Endodermal cell (in vitro differentiated cells): ENCODE data around the gene SS18L1. TPM values are rescaled to one million over a fixed set of nuclear protein-coding genes. Genes with fewer than 3 reads are reported as not detected.
A peak's percentile ranks its signal among the peaks of the same experiment; 100 is the strongest.

ENCODE experiments used
- DNase-seq: peaks from one replicate; pipeline ENCODE4 v3.0.0-alpha.2; 2017
- H3K27ac ChIP-seq: 2 replicates; pipeline ENCODE4 v1.5.1; 2013; ENCODE audit warnings: mild to moderate bottlenecking, low read depth, low read length, moderate library complexity
- H3K27me3 ChIP-seq: 2 replicates; pipeline ENCODE4 v1.6.1; 2013; ENCODE audit warnings: mild to moderate bottlenecking, low read length, moderate library complexity; ENCODE audit not compliant: insufficient read depth, control insufficient read depth, poor library complexity, severe bottlenecking
- H3K36me3 ChIP-seq: 2 replicates; pipeline ENCODE4 v1.7.0; 2013; ENCODE audit warnings: mild to moderate bottlenecking, low read length, moderate library complexity; ENCODE audit not compliant: control insufficient read depth, insufficient read depth
- H3K4me1 ChIP-seq: one replicate; pipeline ENCODE4 v1.7.0; 2013; ENCODE audit warnings: low read length; ENCODE audit not compliant: control insufficient read depth, insufficient read depth
- H3K4me3 ChIP-seq: 2 replicates; pipeline ENCODE4 v1.5.1; 2013; ENCODE audit warnings: mild to moderate bottlenecking, low read length, moderate library complexity
- H3K9ac ChIP-seq: 2 replicates; pipeline ENCODE4 v1.6.1; 2013; ENCODE audit warnings: mild to moderate bottlenecking, low read length, moderate library complexity; ENCODE audit not compliant: poor library complexity, severe bottlenecking; ENCODE audit errors: extremely low read depth
- H3K9me3 ChIP-seq: 2 replicates; pipeline ENCODE4 v1.6.1; 2013; ENCODE audit warnings: mild to moderate bottlenecking, low read length, moderate library complexity; ENCODE audit not compliant: control insufficient read depth
- H3K27ac Mint-ChIP-seq: 2 replicates; pipeline ENCODE4 v1.8.0; 2020; ENCODE audit warnings: mixed read lengths
- H3K27me3 Mint-ChIP-seq: 2 replicates; pipeline ENCODE4 v1.8.0; 2021; ENCODE audit warnings: mild to moderate bottlenecking, mixed read lengths; ENCODE audit not compliant: insufficient read depth
- H3K36me3 Mint-ChIP-seq: 2 replicates; pipeline ENCODE4 v1.8.0; 2020; ENCODE audit warnings: low read depth, mixed read lengths
- H3K4me1 Mint-ChIP-seq: 2 replicates; pipeline ENCODE4 v1.8.0; 2020; ENCODE audit warnings: mixed read lengths
- H3K4me3 Mint-ChIP-seq: 2 replicates; pipeline ENCODE4 v1.8.0; 2020; ENCODE audit warnings: mild to moderate bottlenecking, moderate library complexity, mixed read lengths
- H3K9me3 Mint-ChIP-seq: 2 replicates; pipeline ENCODE4 v1.8.0; 2020; ENCODE audit warnings: mild to moderate bottlenecking, mixed read lengths
- CTCF ChIP-seq: fragments of 200-600 bp; sonication (generic); conservative IDR thresholded peaks from 2 replicates; pipeline ENCODE4 v1.5.0; 2021; ENCODE audit warnings: antibody characterized with exemption, mild to moderate bottlenecking
- WGBS, 2 experiments: methylation state at CpG; one replicate each; pipeline versions ENCODE4 v1.1.5 to v1.1.7; 2013; ENCODE audit warnings: missing lambda C conversion rate in 2 of 2, mixed read lengths in 1 of 2; ENCODE audit not compliant: insufficient coverage in 1 of 2, insufficient read length in 1 of 2; 5-methylcytosine and 5-hydroxymethylcytosine counted together
- total RNA-seq, 2 donors: library from RNA; stranded (reverse); fragmentation: NEBNext Ultra II Directional in 1 of 2; extraction: Animal tissue kit (Norgen Biotek cat#: 25700) in 1 of 2; gene quantifications; 2 replicates in 1 of 2; 3 replicates in 1 of 2; pipeline ENCODE4 v1.2.1, GENCODE V29; 2021

The SS18L1 gene
- total RNA-seq, 2 donors from 2014 or later = 23.2 to 28.8 TPM

- no peaks in the 10 kb centered on the region for H3K27me3 ChIP-seq
- H3K9me3 ChIP-seq = no peaks in the 10 kb centered on the region
- H3K9ac ChIP-seq = no peak overlapping the region
- H3K4me1 ChIP-seq = no peaks in the 10 kb centered on the region
- TF ChIP-seq CTCF = no peak
- Mint-ChIP-seq H3K36me3 (peaks cover 9% of the 10 kb centered on the region), H3K4me3 (no peak overlapping the region), H3K9me3 (no peaks in the 10 kb centered on the region), H3K27ac (no peak overlapping the region), H3K27me3 (no peaks in the 10 kb centered on the region), H3K4me1 (no peaks in the 10 kb centered on the region)
- no peak overlapping the region for H3K4me3 ChIP-seq
- no peak overlapping the region for H3K27ac ChIP-seq
- no peak for DNase-seq
- peaks cover 29% of the 10 kb centered on the region for H3K36me3 ChIP-seq
- WGBS, 2 experiments = 93 to 97% methylated on average over 12 to 14 of the region's 14 CpGs
Measured at GRCh38 chr20:62191781-62192559, 48.4 kb downstream of the SS18L1 start.

DNA sequence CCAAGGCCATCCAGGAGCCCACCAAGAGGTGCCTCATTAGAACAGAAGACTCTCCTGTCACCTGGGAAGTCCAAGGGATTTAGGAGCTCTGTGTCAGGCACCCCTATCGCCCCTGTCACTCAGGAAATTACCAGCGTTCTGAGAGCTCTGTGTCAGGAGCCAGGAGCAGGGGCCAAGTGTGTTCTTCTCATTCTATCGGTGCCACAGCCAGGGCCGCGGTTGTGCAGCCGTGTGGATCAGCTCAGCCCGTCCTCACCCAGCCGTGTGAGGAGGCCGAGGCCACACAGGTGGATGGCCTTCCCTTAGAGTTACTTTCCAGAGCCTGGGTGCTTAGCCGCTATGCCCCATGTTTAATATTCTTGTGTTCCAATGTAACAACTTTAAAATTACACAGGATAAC is 49.1 kb downstream of the SS18L1 start:
- TF ChIP-seq CTCF = no peak
- DNase-seq = no peak
- Histone ChIP-seq H3K4me3 (no peak overlapping the region), H3K9me3 (no peaks in the 10 kb centered on the region), H3K27ac (no peak overlapping the region), H3K4me1 (no peaks in the 10 kb centered on the region), H3K27me3 (no peaks in the 10 kb centered on the region), H3K36me3 (peaks cover 33% of the 10 kb centered on the region), H3K9ac (no peak overlapping the region)
- Mint-ChIP-seq H3K27me3 (no peaks in the 10 kb centered on the region), H3K4me1 (no peaks in the 10 kb centered on the region), H3K4me3 (no peak overlapping the region), H3K36me3 (peaks cover 12% of the 10 kb centered on the region), H3K27ac (no peak overlapping the region), H3K9me3 (no peaks in the 10 kb centered on the region)
- WGBS, 2 experiments = 94 to 99% methylated on average over 8 to 10 of the region's 10 CpGs

DNA sequence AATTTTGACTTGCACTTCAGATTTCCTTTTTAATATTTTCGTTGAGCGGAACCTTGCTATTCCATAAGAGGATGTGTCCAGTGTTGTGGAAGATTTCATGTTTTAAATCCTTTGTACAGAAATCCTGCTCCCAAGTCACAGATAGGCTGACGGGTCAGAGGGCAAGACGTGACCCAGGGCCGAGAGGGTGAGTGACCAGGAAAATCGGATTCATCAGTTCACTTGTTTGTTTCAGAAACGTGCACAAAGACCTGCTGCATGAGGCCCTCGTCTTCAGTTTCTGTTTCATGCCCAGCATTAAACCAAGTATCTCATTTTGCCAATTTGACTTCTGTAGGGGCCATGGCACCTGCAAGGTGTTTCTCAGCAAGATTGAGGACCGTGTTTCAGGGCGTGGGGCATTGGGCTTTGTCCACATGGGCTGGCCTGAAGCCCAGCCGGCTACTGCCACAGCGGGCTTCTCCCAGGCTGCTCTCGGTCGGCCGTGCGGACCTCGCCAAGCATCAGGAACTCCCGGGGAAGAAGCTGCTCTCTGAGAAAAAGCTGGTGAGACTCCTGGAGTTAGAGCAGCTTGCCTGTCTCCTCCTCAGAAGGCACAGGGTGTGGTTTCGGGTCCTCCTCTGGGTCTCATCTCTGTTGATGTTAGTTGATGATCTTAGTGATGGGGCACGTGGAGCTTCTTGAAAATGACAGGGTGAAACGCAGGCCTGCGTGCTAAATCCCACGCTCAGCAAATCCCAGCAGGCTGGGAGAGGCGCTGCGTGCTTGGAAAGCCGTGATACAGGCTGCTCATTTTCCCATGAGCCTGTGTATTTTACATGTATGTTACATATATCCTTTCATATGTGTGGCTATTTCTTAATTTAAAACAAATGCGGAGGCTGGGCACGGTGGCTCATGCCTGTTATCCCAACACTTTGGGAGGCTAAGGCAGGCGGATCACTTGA is 49.8 kb downstream of the SS18L1 start:
- no peaks in the 10 kb centered on the region for H3K27me3 ChIP-seq
- peaks cover 37% of the 10 kb centered on the region for H3K36me3 ChIP-seq
- H3K27ac ChIP-seq = no peak overlapping the region
- no peaks in the 10 kb centered on the region for H3K27me3 Mint-ChIP-seq
- no peak overlapping the region for H3K27ac Mint-ChIP-seq
- no peak overlapping the region for H3K4me3 ChIP-seq
- H3K9me3 ChIP-seq = no peaks in the 10 kb centered on the region
- H3K4me1 Mint-ChIP-seq = no peaks in the 10 kb centered on the region
- H3K4me3 Mint-ChIP-seq = no peak overlapping the region
- TF ChIP-seq CTCF = no peak
- peak; percentile 39 for DNase-seq
- no peaks in the 10 kb centered on the region for H3K4me1 ChIP-seq
- peaks cover 18% of the 10 kb centered on the region for H3K36me3 Mint-ChIP-seq
- WGBS, 2 experiments = 93 to 94% methylated on average over 21 to 29 of the region's 29 CpGs
- H3K9ac ChIP-seq = no peak overlapping the region
- no peaks in the 10 kb centered on the region for H3K9me3 Mint-ChIP-seq
